Left kidney (tissue), 8 donors: Measurements from ENCODE around the gene OR10P1. TPM values are rescaled to one million over a fixed set of nuclear protein-coding genes. Genes with fewer than 3 reads are reported as not detected.
A peak's percentile ranks its signal among the peaks of the same experiment; 100 is the strongest.
"Not testable (repeated sequence)": the region's sequence is repeated elsewhere in the genome, so short reads cannot be mapped to it uniquely, and the experiment has no call there.

Experiments used
- DNase-seq: peaks from one replicate; pipeline ENCODE4 v3.0.0-alpha.2; 2013
- long read RNA-seq, 8 donors: transcript quantifications; one replicate each; lab custom pipeline, GENCODE V29; 2026
- polyA plus RNA-seq: library from polyadenylated mRNA; unstranded; fragments of 120-200 nt; gene quantifications from one replicate; pipeline ENCODE4 v1.2.1, GENCODE V29; 2013; ENCODE audit not compliant: insufficient read length

Gene OR10P1
- not detected for polyA plus RNA-seq
- long read RNA-seq, donor 1, result 0 reads
- long read RNA-seq, donor 2, result 0 reads
- long read RNA-seq, donor 3, result 0 reads
- long read RNA-seq, donor 4, result 0 reads
- long read RNA-seq, donor 5, result 0 reads
- long read RNA-seq, donor 6, result 0 reads
- long read RNA-seq, donor 7, result 0 reads
- long read RNA-seq, donor 8, result 0 reads

GRCh38 chr12:55636853-55637252 is at the start of gene OR10P1:
Gene OR10P1 (plus strand): TSS chr12:55636892. CDS start chr12:55636892, 0 bp downstream.
- DNase-seq, result no peak

GRCh38 chr12:55590152-55590551 is 46.5 kb upstream of the OR10P1 start:
- not testable (repeated sequence) for DNase-seq

- no peak for DNase-seq
Observed at GRCh38 chr12:55607821-55608594, 28.7 kb upstream of the OR10P1 start.

DNA sequence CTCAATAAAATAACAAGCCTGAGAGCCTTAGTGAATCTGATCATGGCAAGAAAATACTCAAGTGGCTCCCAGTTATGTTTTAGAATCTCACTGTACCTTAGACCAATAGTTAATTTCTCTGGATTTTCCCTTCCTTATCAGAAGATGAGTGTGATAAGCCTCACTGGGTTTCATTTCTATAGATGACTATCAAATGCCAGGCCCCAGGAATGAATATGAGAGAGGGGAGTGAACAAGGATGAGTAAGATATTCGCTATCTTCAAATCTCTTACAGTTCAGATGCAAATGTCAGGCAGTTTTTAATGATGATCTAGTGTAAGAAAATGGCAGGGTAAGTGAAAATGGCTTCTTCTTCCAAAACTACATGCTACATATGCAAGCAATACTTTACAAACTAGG is 26.1 kb upstream of the OR10P1 start:
- DNase-seq, result no peak

DNA sequence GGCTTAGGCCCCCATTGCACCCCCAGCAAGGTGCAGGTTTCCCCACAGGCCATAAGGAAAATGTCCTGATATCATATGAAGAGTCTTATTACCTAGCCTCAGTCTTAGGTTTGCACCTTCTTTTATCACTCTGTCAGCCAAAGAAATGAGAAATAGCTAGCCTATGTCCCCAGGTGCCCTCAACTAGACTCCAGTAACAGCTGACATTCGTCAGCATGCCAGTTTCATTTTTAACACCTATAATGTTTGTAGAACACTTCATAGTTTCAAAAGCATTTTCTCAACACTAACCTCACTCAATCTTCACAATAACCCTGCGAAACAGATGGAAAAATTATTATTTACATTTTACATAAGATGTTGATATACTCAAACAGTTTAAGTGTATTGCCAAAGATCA is 24.0 kb upstream of the OR10P1 start:
- no peak for DNase-seq

DNA sequence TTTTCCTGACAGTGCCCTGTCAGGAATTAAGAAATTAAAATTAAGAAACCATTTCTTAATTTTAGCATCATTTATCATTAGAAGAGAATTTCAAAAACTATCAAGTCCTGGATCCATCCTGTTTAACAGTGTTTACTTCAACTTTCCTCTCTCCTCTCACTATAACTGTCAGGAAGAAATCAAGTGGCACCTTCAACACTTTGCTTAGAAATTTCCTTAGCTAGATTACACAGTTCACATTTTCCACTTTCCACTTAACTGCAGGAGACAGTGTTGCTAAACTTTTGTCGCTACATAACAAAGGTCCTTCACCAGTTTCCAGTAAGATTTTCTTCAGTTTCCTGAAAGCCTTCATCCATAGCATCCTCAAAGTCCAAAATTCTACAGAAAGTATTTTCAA is 21.9 kb upstream of the OR10P1 start:
- no peak for DNase-seq

- DNase-seq, result peak; percentile 96
Observed at GRCh38 chr12:55619354-55620138, 17.1 kb upstream of the OR10P1 start.

DNA sequence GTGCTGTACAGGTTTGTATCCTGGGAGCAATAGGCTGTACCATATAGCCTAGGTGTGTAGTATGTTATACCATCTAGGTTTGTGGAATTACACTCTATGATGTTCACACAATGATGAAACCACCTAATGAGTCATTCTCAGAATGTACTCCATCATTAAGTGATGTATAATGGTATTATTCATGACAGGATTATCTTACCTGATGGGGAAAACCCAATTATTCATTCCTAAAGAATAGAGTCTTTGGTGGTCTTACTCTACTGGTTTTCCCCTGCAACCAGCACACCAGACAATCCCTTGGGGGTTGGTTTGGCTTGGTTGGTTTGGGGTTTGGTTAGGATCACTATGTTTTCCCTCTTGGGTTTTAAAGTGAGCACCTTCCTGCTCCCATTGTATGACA is 12.6 kb upstream of the OR10P1 start:
- no peak for DNase-seq

DNA sequence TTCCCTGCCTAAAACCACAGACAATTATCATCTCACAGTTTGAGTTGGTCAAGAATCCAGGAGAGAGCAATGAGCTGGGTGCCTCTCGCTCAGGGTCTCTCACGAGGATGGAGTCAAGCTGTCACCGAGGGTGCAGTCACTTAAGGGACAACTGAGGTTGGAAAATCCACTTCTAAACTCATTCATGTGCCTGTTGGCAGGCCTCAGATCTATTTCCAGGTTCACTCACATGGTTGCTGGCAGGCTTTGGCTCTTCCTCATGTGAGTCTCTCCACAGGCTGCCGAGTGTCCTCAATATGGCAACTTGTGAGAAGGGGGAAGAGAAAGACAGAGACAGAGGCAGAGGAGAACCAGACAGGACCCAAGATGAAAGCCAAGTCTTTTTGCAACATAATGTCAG is 10.5 kb upstream of the OR10P1 start:
- DNase-seq, result no peak

DNA sequence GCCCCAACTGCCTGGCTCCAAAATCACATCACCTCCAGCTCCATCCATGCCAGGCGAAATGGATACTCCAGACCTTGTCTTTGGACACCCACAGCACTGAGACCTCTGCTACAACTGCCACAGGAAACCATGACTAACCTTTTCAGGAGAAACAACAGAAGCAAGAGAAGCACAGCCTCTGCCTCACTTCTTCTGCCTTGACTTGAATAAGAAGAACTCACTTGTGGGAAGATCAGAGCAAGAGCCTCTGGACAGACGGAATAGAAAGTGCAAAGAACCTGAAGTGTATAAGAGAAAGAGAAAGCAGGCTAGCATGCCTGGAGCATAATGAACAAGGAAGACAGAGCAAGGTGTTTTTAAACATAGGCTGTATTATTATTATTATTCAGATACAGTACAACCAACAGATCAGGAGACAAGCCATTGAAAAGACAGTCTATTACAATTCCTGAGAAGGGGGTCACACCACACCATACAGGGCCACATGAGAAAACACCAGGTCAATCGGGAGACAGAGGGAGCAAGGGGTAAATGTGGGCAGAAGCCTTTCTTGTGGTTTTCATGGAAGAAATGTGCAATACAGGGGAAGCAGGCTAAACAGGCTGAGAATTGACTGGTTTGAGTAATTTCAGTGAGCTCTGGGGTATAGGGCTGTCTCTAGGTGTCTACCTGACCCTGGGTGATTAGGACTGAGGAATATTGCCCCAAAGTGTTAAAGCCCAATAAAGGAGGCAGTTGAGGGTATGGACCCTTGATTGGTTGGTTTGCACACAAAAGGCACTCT is 7.4 kb upstream of the OR10P1 start:
- DNase-seq, result no peak

GRCh38 chr12:55631056-55631455 is 5.6 kb upstream of the OR10P1 start:
- DNase-seq, result no peak

DNA sequence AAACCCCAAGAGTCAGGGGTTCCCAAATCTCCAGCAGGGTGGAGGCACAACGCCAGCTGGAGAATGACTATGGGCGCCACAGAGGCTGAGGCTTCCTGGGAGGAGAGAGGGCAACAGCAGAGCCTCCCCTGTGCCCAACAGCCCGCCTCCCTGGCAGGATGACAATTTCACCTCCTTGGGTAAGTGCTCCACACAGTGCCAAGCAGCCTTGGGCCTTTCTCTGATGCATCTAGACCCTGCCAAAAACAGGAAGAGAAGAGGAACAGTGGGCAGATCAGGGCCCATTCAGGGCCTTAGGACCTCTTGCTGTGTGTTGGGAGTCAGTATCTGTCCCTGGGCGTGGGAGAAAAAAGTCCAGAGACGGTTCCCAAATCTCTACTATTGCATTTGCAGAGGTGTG is 5.0 kb upstream of the OR10P1 start:
- DNase-seq, result no peak

GRCh38 chr12:55633151-55633550 is 3.5 kb upstream of the OR10P1 start:
- DNase-seq, result no peak

DNA sequence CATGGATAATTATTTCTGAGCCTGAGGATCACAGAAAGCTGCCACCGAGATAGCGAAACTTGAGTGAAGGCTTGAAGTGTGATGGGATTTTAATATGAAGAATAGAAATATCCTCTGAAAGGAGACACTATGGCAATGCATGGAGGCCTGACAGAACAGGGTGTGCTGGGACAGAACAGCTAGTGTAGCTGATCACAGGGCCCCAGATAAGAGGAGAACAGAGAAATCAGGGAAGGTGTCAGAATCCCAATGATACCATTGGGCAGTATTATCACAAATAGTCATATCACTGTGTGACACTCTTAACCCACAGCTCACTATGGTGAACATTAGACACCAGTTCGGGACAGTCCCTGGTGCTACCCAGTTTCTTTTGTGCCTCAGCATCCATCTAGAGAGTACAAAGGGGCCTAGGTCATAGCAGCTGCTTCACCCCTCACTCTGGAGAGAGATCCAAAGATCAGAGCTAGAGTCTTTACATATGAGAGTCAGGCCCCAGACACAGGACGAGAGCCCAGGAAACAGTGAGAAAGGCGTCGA is 506 bp upstream of the OR10P1 start:
- DNase-seq, result no peak

GRCh38 chr12:55637467-55637866 is 775 bp downstream of the OR10P1 start:
- DNase-seq, result no peak

DNA sequence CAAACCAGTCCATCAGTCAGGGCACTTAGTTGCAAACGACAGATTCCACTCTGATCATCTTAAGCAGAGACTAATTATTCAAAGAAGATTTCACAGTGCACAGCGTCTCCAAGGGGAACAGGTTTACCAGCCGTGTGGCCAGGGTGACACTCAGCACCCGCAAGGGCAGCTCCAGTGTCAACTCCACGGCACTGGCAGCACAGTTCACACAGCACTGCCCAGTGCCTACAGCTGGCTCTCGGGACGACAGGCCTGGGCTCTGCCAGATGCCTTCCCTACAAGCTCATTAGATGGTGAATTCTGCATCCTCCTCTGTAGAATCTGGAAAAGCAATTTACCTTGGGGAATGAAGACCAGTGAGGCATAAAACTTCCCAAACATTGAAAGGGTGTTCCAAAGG is 4.9 kb downstream of the OR10P1 start:
- no peak for DNase-seq

- no peak for DNase-seq
Observed at GRCh38 chr12:55642267-55642666, 5.6 kb downstream of the OR10P1 start.

DNA sequence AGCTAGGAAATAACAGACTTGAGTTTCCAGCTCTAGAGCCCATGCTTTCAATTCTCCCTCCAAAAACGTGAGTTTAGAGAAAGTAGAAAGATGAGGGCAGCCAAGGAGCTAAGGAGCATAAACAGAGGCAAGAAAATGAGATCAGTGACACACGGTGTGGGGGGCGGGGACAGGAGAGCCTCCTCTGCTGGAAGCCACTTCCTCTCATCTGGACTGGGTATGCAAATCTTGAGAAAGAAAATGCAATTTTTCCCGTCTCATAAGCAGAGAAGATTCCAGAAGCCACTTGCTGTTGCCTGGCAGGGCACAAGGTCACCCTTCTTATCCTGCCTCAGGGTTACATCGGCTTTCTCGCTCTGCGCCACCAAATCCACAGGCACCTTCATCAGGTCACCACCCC is 6.0 kb downstream of the OR10P1 start:
- no peak for DNase-seq

DNA sequence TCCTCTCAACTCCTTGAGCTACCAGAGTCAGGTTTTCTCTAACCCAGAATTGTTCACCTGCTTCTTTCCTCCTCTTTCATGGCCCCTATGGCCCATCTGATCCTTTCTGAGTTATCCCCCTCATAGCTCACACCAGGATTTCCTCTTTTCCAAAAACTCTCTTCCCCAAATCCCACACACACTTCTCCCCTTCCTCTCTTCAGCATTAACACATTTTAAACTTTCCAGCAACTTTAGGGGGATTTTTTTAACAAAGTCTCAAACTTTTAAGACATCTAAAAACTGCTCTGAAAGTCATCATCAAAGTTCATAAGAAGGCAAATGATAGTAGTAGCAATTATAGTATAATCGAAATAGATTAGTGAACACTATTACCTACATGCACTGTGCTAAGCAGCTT is 7.9 kb downstream of the OR10P1 start:
- no peak for DNase-seq

- no peak for DNase-seq
Observed at GRCh38 chr12:55647027-55647426, 10.3 kb downstream of the OR10P1 start.

GRCh38 chr12:55650620-55651298 is 14.1 kb downstream of the OR10P1 start:
- not testable (repeated sequence) for DNase-seq

DNA sequence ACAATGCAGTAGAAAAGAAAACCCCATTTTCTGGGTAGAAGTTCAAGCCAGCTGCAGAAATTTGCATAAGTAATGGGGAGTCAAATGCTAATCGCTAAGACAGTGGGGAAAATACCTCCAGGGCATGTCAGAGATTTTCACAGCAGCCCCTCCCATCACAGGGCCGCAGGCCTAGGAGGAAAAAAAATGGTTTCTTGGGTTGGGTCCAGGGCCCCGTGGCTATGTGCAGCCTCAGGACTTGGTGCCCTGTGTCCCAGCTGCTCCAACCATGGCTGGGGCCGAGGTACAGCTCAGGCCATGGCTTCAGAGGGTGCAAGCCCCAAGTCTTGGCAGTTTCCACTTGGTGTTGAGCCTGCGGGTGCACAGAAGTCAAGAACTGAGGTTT is 14.6 kb downstream of the OR10P1 start:
- no peak for DNase-seq
